Measurements from ENCODE around the gene SYTL3. TPM values are rescaled to one million over a fixed set of nuclear protein-coding genes. Genes with fewer than 3 reads are reported as not detected.

The SYTL3 gene
- total and polyA plus RNA-seq, 10 donors = 5.9 to 48.3 (median 17.9) TPM

GRCh38 chr6:158703837-158704822, 54.3 kb downstream of the SYTL3 start:
- TF ChIP-seq POLR2AphosphoS5 (IDR thresholded peaks at IDR 0.05) = peak; percentile 80 to 89 (median 82)
- TF ChIP-seq CTCF (IDR thresholded peaks at IDR 0.05 in 8 of 11, conservative IDR thresholded peaks at IDR 0.05 in 3 of 11) = peak; percentile 96 to 100 (median 99)
- no peak for TF ChIP-seq POLR2A (IDR thresholded peaks at IDR 0.05)
- no peaks in the 10 kb centered on the region for H3K9me3 ChIP-seq
- peaks cover 0 to 25% (median 0%) of the 10 kb centered on the region in 6 donors for H3K36me3 ChIP-seq
- no peaks in the 10 kb centered on the region for H3K27me3 ChIP-seq (replicated peaks in 1 of 7)
- 13 to 16% (median 14%) methylated on average over 42 of the region's 42 CpGs for WGBS, 5 donors
- peak overlapping the region in 7 of 8 donors; percentile 13 to 66 (median 29) for H3K4me3 ChIP-seq
- DNase-seq = peak; percentile 96
- H3K27ac ChIP-seq = peak overlapping the region in 4 of 8 donors; percentile 24 to 68 (median 43)
- H3K4me1 ChIP-seq = peaks cover 0 to 50% (median 25%) of the 10 kb centered on the region in 6 donors
- intact Hi-C loops (cut with DNase I; ENCODE audit: low total_unique reads) = loop anchor here (2.0 kb wide), 1 partner anchor 269 kb away; no protein-coding TSS in a partner anchor

- no peak overlapping the region for H3K4me3 ChIP-seq
- no peak overlapping the region for H3K27ac ChIP-seq
- intact Hi-C loops (cut with DNase I; ENCODE audit: low total_unique reads) = loop anchor here (2.0 kb wide), 1 partner anchor 267 kb away; no protein-coding TSS in a partner anchor
- DNase-seq = peak; percentile 60
- H3K4me1 ChIP-seq = peaks cover 0 to 50% (median 25%) of the 10 kb centered on the region in 6 donors
- no peaks in the 10 kb centered on the region for H3K27me3 ChIP-seq (replicated peaks in 1 of 7)
- 85 to 95% (median 93%) methylated on average over 8 to 13 of the region's 13 CpGs for WGBS, 5 donors
- H3K36me3 ChIP-seq = peaks cover 0 to 26% (median 0%) of the 10 kb centered on the region in 6 donors
- no peaks in the 10 kb centered on the region for H3K9me3 ChIP-seq
- TF ChIP-seq POLR2A (IDR thresholded peaks at IDR 0.05) (no peak), CTCF (IDR thresholded peaks at IDR 0.05 in 8 of 11, conservative IDR thresholded peaks at IDR 0.05 in 3 of 11) (no peak), POLR2AphosphoS5 (IDR thresholded peaks at IDR 0.05) (no peak)
These were observed 55.7 kb downstream of the SYTL3 start for GRCh38 chr6:158705386-158706126.

- no peak overlapping the region for H3K4me3 ChIP-seq
- no peaks in the 10 kb centered on the region for H3K9me3 ChIP-seq
- peaks cover 0 to 50% (median 25%) of the 10 kb centered on the region in 6 donors for H3K4me1 ChIP-seq
- WGBS, 5 donors = 63 to 78% (median 68%) methylated on average over 6 of the region's 6 CpGs
- TF ChIP-seq POLR2AphosphoS5 (IDR thresholded peaks at IDR 0.05) (no peak), CTCF (IDR thresholded peaks at IDR 0.05 in 8 of 11, conservative IDR thresholded peaks at IDR 0.05 in 3 of 11) (peak in 8 of 11 experiments; percentile 5 to 56 (median 40))
- H3K27ac ChIP-seq = peak overlapping the region in 2 of 8 donors; percentile 7
- intact Hi-C loops (cut with DNase I; ENCODE audit: low total_unique reads) = no loop called here
- peaks cover 0 to 35% (median 0%) of the 10 kb centered on the region in 6 donors for H3K36me3 ChIP-seq
- peak; percentile 58 for DNase-seq
- no peaks in the 10 kb centered on the region for H3K27me3 ChIP-seq (replicated peaks in 1 of 7)
These were observed 56.6 kb downstream of the SYTL3 start for GRCh38 chr6:158706369-158706982.

Measured in spleen (tissue), 11 donors.